HL-60 (cell line): ENCODE measurements around the gene C20orf204.

ENCODE experiments used
- CTCF ChIP-seq: IDR thresholded peaks from one replicate; pipeline ENCODE4 v1.5.1; 2011; ENCODE audit warnings: low read length, control low read depth, inconsistent platforms; ENCODE audit not compliant: insufficient read depth
- POLR2AphosphoS5 ChIP-seq: IDR thresholded peaks from 2 replicates; pipeline ENCODE4 v1.6.1; 2012; ENCODE audit warnings: low read depth
- TF ChIP-seq, protein P1 (sequence below): IDR thresholded peaks from 2 replicates; pipeline ENCODE4 v1.6.1; 2012; ENCODE audit warnings: low read depth; ENCODE audit not compliant: insufficient replicate concordance

DNA sequence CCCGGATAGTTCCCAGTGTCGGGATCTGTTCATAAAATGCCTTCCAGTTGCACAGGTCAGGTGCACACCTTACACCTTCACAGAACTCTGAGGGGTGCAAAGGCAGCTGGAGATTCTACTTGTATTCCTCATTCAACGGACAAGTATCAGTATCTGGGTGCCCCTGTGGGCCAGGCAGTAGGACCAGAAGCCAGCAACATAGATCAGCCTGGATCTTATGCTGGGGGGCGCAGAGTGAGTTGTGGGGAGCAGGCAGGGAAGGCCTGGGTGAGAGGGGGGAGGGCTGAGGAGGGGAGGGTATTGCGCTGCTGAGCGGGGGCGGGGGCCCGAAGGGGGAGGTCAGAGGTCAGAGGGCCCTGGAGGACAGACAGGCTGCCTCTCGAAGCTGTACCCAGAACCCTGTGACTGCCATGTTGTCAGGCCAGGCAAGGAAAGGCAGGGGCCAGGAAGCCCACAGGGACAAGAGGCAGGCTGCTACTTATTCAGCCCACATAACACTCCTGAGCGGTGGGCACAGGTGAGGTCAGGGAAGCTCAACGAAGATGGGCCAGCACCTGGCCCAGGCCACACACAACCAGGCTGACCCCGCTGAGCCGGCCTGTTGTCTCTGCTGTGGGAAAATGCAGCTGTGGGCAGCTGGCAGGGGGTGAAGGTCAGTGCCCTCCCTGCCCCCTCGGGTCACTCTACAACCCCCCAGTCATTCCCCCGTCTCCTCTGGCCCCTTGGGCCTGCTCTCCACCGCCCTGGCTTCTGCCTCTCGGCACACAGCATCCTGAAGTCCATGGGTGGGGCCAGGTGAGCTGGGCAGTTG is 45.0 kb downstream of the C20orf204 start:
- TF ChIP-seq CTCF, result no peak
- TF ChIP-seq POLR2AphosphoS5, result no peak
- TF ChIP-seq, protein P1, sequence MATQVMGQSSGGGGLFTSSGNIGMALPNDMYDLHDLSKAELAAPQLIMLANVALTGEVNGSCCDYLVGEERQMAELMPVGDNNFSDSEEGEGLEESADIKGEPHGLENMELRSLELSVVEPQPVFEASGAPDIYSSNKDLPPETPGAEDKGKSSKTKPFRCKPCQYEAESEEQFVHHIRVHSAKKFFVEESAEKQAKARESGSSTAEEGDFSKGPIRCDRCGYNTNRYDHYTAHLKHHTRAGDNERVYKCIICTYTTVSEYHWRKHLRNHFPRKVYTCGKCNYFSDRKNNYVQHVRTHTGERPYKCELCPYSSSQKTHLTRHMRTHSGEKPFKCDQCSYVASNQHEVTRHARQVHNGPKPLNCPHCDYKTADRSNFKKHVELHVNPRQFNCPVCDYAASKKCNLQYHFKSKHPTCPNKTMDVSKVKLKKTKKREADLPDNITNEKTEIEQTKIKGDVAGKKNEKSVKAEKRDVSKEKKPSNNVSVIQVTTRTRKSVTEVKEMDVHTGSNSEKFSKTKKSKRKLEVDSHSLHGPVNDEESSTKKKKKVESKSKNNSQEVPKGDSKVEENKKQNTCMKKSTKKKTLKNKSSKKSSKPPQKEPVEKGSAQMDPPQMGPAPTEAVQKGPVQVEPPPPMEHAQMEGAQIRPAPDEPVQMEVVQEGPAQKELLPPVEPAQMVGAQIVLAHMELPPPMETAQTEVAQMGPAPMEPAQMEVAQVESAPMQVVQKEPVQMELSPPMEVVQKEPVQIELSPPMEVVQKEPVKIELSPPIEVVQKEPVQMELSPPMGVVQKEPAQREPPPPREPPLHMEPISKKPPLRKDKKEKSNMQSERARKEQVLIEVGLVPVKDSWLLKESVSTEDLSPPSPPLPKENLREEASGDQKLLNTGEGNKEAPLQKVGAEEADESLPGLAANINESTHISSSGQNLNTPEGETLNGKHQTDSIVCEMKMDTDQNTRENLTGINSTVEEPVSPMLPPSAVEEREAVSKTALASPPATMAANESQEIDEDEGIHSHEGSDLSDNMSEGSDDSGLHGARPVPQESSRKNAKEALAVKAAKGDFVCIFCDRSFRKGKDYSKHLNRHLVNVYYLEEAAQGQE, result no peak
